SK-N-MC (cell line): ENCODE measurements around the gene GOLIM4.
"Not testable (repeated sequence)": the region's sequence is repeated elsewhere in the genome, so short reads cannot be mapped to it uniquely, and the experiment has no call there.

Experiments
- DNase-seq: peaks from one replicate; pipeline ENCODE4 v3.0.0-alpha.2; 2011; ENCODE audit warnings: low read depth, low spot score
- H3K27ac ChIP-seq: fragments of 200-600 bp; sonication (generic); 2 replicates; pipeline ENCODE4 v1.5.1; 2016; ENCODE audit warnings: mixed run types
- H3K36me3 ChIP-seq: fragments of 200-600 bp; sonication (generic); 2 replicates; pipeline ENCODE4 v1.6.1; 2017; ENCODE audit warnings: antibody characterized with exemption, low read length, mixed read lengths; ENCODE audit not compliant: insufficient read depth
- H3K4me3 ChIP-seq: fragments of 200-600 bp; sonication (generic); 2 replicates; pipeline ENCODE4 v1.5.1; 2016
- H3K9ac ChIP-seq: fragments of 200-600 bp; sonication (generic); 2 replicates; pipeline ENCODE4 v1.8.0; 2017; ENCODE audit warnings: mixed run types, mixed read lengths; ENCODE audit not compliant: insufficient read length
- H3K9me3 ChIP-seq: fragments of 200-600 bp; sonication (generic); 2 replicates; pipeline ENCODE4 v1.6.1; 2017; ENCODE audit warnings: low read depth, mild to moderate bottlenecking, antibody characterized with exemption, low read length, moderate library complexity, mixed read lengths
- EZH2 ChIP-seq: fragments of 200-600 bp; sonication (generic); IDR thresholded peaks from one replicate; pipeline ENCODE4 v1.6.1; 2017; ENCODE audit warnings: antibody characterized with exemption
- FOXP2 ChIP-seq: optimal IDR thresholded peaks from 2 replicates; pipeline ENCODE3; 2011; ENCODE audit warnings: mild to moderate bottlenecking, moderate library complexity; ENCODE audit not compliant: insufficient read depth; ENCODE audit errors: extremely low read length, control extremely low read depth
- POLR2AphosphoS5 ChIP-seq: IDR thresholded peaks from 2 replicates; pipeline ENCODE4 v1.6.1; 2012; ENCODE audit warnings: mild to moderate bottlenecking, low read depth, low read length, borderline replicate concordance

GOLIM4 gene

GRCh38 chr3:168095611-168096209, at the start of gene GOLIM4:
Gene GOLIM4, minus strand, starts transcription at chr3:168095924. Its CDS starts 639 bp downstream, at chr3:168095285.
- Histone ChIP-seq H3K36me3 (no peaks in the 10 kb centered on the region), H3K9ac (peak within 1 kb of the TSS; percentile 50), H3K27ac (peak within 1 kb of the TSS; percentile 33; the same call in 1 of the 2 replicates), H3K9me3 (no peaks in the 10 kb centered on the region), H3K4me3 (peak within 1 kb of the TSS; percentile 82)
- DNase-seq, result no peak
- no peak for TF ChIP-seq EZH2
- no peak for TF ChIP-seq FOXP2
- TF ChIP-seq POLR2AphosphoS5, result peak; percentile 63; the same call in 1 of the 2 replicates

- no peak for TF ChIP-seq POLR2AphosphoS5
- no peak for TF ChIP-seq FOXP2
- TF ChIP-seq EZH2, result no peak
- no peak overlapping the region for H3K9ac ChIP-seq
- H3K36me3 ChIP-seq, result no peaks in the 10 kb centered on the region
- no peaks in the 10 kb centered on the region for H3K9me3 ChIP-seq
- H3K4me3 ChIP-seq, result no peak overlapping the region
- no peak overlapping the region for H3K27ac ChIP-seq
- no peak for DNase-seq
Observed at GRCh38 chr3:168141405-168141998, 45.8 kb upstream of the GOLIM4 start.

GRCh38 chr3:168139947-168140346, 44.2 kb upstream of the GOLIM4 start:
- Histone ChIP-seq H3K36me3 (no peaks in the 10 kb centered on the region), H3K27ac (no peak overlapping the region), H3K9me3 (no peaks in the 10 kb centered on the region), H3K9ac (no peak overlapping the region), H3K4me3 (no peak overlapping the region)
- TF ChIP-seq FOXP2 (no peak), POLR2AphosphoS5 (no peak), EZH2 (no peak)
- no peak for DNase-seq

GRCh38 chr3:168138421-168138820, 42.7 kb upstream of the GOLIM4 start:
- no peak overlapping the region for H3K27ac ChIP-seq
- H3K9me3 ChIP-seq, result no peaks in the 10 kb centered on the region
- H3K9ac ChIP-seq, result no peak overlapping the region
- H3K36me3 ChIP-seq, result no peaks in the 10 kb centered on the region
- H3K4me3 ChIP-seq, result no peak overlapping the region
- no peak for DNase-seq
- TF ChIP-seq POLR2AphosphoS5 (no peak), EZH2 (no peak), FOXP2 (no peak)

- no peak for DNase-seq
- Histone ChIP-seq H3K9me3 (no peaks in the 10 kb centered on the region), H3K27ac (no peak overlapping the region), H3K36me3 (no peaks in the 10 kb centered on the region), H3K9ac (no peak overlapping the region), H3K4me3 (no peak overlapping the region)
- TF ChIP-seq FOXP2 (no peak), EZH2 (no peak), POLR2AphosphoS5 (no peak)
Observed at GRCh38 chr3:168134931-168135330, 39.2 kb upstream of the GOLIM4 start.

GRCh38 chr3:168130250-168130649, 34.5 kb upstream of the GOLIM4 start:
- H3K36me3 ChIP-seq, H3K27ac ChIP-seq: not testable (repeated sequence)

GRCh38 chr3:168128463-168128862, 32.7 kb upstream of the GOLIM4 start:
- H3K9ac ChIP-seq, H3K4me3 ChIP-seq, H3K9me3 ChIP-seq, H3K36me3 ChIP-seq, H3K27ac ChIP-seq, DNase-seq: not testable (repeated sequence)

More at GRCh38 chr3:168130250-168130649, 34.5 kb upstream of the GOLIM4 start:
- H3K9me3 ChIP-seq, H3K4me3 ChIP-seq, H3K9ac ChIP-seq, DNase-seq: not testable (repeated sequence)

- no peaks in the 10 kb centered on the region for H3K36me3 ChIP-seq
- no peak overlapping the region for H3K9ac ChIP-seq
- no peak for TF ChIP-seq POLR2AphosphoS5
- no peak for TF ChIP-seq FOXP2
- no peak for TF ChIP-seq EZH2
- DNase-seq, result no peak
- H3K27ac ChIP-seq, result no peak overlapping the region
- H3K4me3 ChIP-seq, result no peak overlapping the region
- no peaks in the 10 kb centered on the region for H3K9me3 ChIP-seq
Observed at GRCh38 chr3:168127466-168127865, 31.7 kb upstream of the GOLIM4 start.

GRCh38 chr3:168124791-168125190, 29.1 kb upstream of the GOLIM4 start:
- DNase-seq, result no peak
- Histone ChIP-seq H3K27ac (no peak overlapping the region), H3K9me3 (no peaks in the 10 kb centered on the region), H3K4me3 (no peak overlapping the region), H3K9ac (no peak overlapping the region), H3K36me3 (no peaks in the 10 kb centered on the region)
- TF ChIP-seq EZH2, result no peak
- no peak for TF ChIP-seq FOXP2
- TF ChIP-seq POLR2AphosphoS5, result no peak
